HCT116 (cell line): ENCODE results near the gene NUCB1. TPM values are rescaled to one million over a fixed set of nuclear protein-coding genes. Genes with fewer than 3 reads are reported as not detected.

Experiments used
- ATAC-seq: fragments of 200-7000 bp; cut with Tn5 transposase; 2 replicates; pipeline ENCODE4 v1.9.1; 2020; ENCODE audit warnings: mild to moderate bottlenecking, moderate library complexity
- BruUV-seq: library from RNA; stranded (reverse); fragments of 400-500 nt; replicated peaks from 2 replicates; lab custom pipeline; 2021; lab: Mats Ljungman, UMichigan
- CTCF ChIA-PET: fragments of 300-600 bp; sonication (Branson Sonifier 250); formaldehyde crosslinking; loops from one replicate; lab custom pipeline; 2021; ENCODE audit warnings: antibody characterized with exemption; lab: Charles Lee
- POLR2A ChIA-PET: fragments of 300-600, 350-600 bp; sonication (Branson Sonifier 250); formaldehyde crosslinking; loops from one replicate; lab custom pipeline; 2021; ENCODE audit warnings: antibody characterized with exemption; lab: Charles Lee
- RAD21 ChIA-PET, 2 experiments: fragments of 300-600 bp; sonication (Branson Sonifier 250); formaldehyde crosslinking; loops; one replicate each; lab custom pipeline; 2023; ENCODE audit warnings: low total read pairs in 2 of 2; ENCODE audit not compliant: uncharacterized antibody in 2 of 2, unreplicated experiment in 2 of 2, low non-redundant PET in 1 of 2; lab: Charles Lee
- DNase-seq: peaks from one replicate; pipeline ENCODE4 v3.0.0-alpha.2; 2010; ENCODE audit warnings: low read depth, low spot score
- H2AFZ ChIP-seq: fragments of 200-600 bp; shearing (Covaris generic), sonication (generic); 2 replicates; pipeline ENCODE4 v1.6.1; 2017; ENCODE audit warnings: low read depth, mixed run types, mixed read lengths, antibody characterized with exemption, low read length; ENCODE audit not compliant: poor library complexity, severe bottlenecking
- H3K27ac ChIP-seq: 2 replicates; pipeline ENCODE4 v1.5.1; 2012; ENCODE audit warnings: low read depth, low read length
- H3K27me3 ChIP-seq: fragments of 200-600 bp; sonication (generic); 2 replicates; pipeline ENCODE4 v1.6.1; 2016; ENCODE audit warnings: mixed run types, low read length, mixed read lengths; ENCODE audit not compliant: insufficient read depth
- H3K36me3 ChIP-seq, 2 experiments: fragments of 200-500 bp in 1 of 2; fragments of 200-600 bp in 1 of 2; sonication (Bioruptor generic) in 1 of 2; sonication (generic) in 1 of 2; 2 replicates each; pipeline versions ENCODE4 v1.5.1 to v1.6.1; 2014 to 2016; ENCODE audit warnings: low read length in 2 of 2, inconsistent platforms in 1 of 2, mixed read lengths in 1 of 2, mixed run types in 1 of 2; ENCODE audit not compliant: insufficient read depth in 2 of 2, control insufficient read depth in 1 of 2
- H3K4me1 ChIP-seq, 2 experiments: fragments of 200-600 bp in 1 of 2; sonication (generic) in 1 of 2; 2 replicates each; pipeline versions ENCODE4 v1.5.1 to v1.6.1; 2012 to 2017; ENCODE audit warnings: low read length in 2 of 2, inconsistent platforms in 1 of 2, mild to moderate bottlenecking in 1 of 2, mixed read lengths in 1 of 2, mixed run types in 1 of 2, moderate library complexity in 1 of 2; ENCODE audit not compliant: insufficient read depth in 2 of 2, control insufficient read depth in 1 of 2
- H3K4me2 ChIP-seq: fragments of 200-600 bp; sonication (generic); 2 replicates; pipeline ENCODE4 v1.6.1; 2017; ENCODE audit warnings: mixed run types, low read length, mixed read lengths
- H3K4me3 ChIP-seq, 2 experiments: fragments of 200-600 bp in 1 of 2; sonication (generic) in 1 of 2; replicated peaks in 1 of 2; 2 replicates each; pipeline ENCODE4 v1.5.1; 2011 to 2016; ENCODE audit warnings: low read length in 2 of 2, control low read depth in 1 of 2, low read depth in 1 of 2, mild to moderate bottlenecking in 1 of 2, mixed read lengths in 1 of 2, mixed run types in 1 of 2
- H3K79me2 ChIP-seq: fragments of 200-600 bp; sonication (generic); 2 replicates; pipeline ENCODE4 v1.6.1; 2017; ENCODE audit warnings: mild to moderate bottlenecking, mixed run types, low read length, moderate library complexity, mixed read lengths; ENCODE audit not compliant: insufficient read depth
- H3K9ac ChIP-seq: fragments of 200-600 bp; sonication (generic); 2 replicates; pipeline ENCODE4 v1.6.1; 2016; ENCODE audit warnings: low read length, mixed read lengths
- H3K9me2 ChIP-seq: fragments of 200-600 bp; sonication (generic), shearing (Covaris generic); 2 replicates; pipeline ENCODE4 v1.6.1; 2017; ENCODE audit warnings: mixed run types, mild to moderate bottlenecking, moderate library complexity; ENCODE audit not compliant: insufficient read depth
- H3K9me3 ChIP-seq, 2 experiments: fragments of 200-500 bp in 1 of 2; fragments of 200-600 bp in 1 of 2; sonication (Bioruptor generic) in 1 of 2; sonication (generic) in 1 of 2; 2 replicates each; pipeline ENCODE4 v1.6.1; 2014 to 2017; ENCODE audit warnings: low read length in 2 of 2, mixed read lengths in 2 of 2, inconsistent platforms in 1 of 2, low read depth in 1 of 2, mild to moderate bottlenecking in 1 of 2, mixed run types in 1 of 2, moderate library complexity in 1 of 2; ENCODE audit not compliant: control insufficient read depth in 1 of 2, insufficient read depth in 1 of 2
- H4K20me1 ChIP-seq: fragments of 200-600 bp; sonication (generic), shearing (Covaris generic); 2 replicates; pipeline ENCODE4 v1.6.1; 2017; ENCODE audit warnings: mixed run types, mild to moderate bottlenecking, moderate library complexity; ENCODE audit not compliant: insufficient read depth
- CBX3 ChIP-seq: IDR thresholded peaks from 2 replicates; pipeline ENCODE4 v1.6.1; 2012; ENCODE audit warnings: low read depth
- EGR1 ChIP-seq: IDR thresholded peaks from 2 replicates; pipeline ENCODE4 v1.6.1; 2012; ENCODE audit warnings: low read depth
- EZH2 ChIP-seq: fragments of 200-600 bp; sonication (generic); IDR thresholded peaks from 2 replicates; pipeline ENCODE4 v1.6.1; 2017; ENCODE audit warnings: antibody characterized with exemption, mixed run types
- FOSL1 ChIP-seq: IDR thresholded peaks from 2 replicates; pipeline ENCODE4 v1.6.1; 2012; ENCODE audit warnings: low read depth
- JUND ChIP-seq: IDR thresholded peaks from 2 replicates; pipeline ENCODE4 v1.6.1; 2012
- POLR2A ChIP-seq: IDR thresholded peaks from 2 replicates; pipeline ENCODE4 v1.7.0; 2011; ENCODE audit warnings: borderline replicate concordance; ENCODE audit not compliant: insufficient read depth, insufficient read length; ENCODE audit errors: extremely low read depth
- POLR2AphosphoS5 ChIP-seq: IDR thresholded peaks from 2 replicates; pipeline ENCODE4 v1.6.1; 2011; ENCODE audit warnings: mild to moderate bottlenecking, low read depth, low read length, moderate library complexity
- RAD21 ChIP-seq: IDR thresholded peaks from 2 replicates; pipeline ENCODE4 v1.6.1; 2012; ENCODE audit warnings: low read depth, mild to moderate bottlenecking
- SP1 ChIP-seq: IDR thresholded peaks from 2 replicates; pipeline ENCODE4 v1.6.1; 2012; ENCODE audit warnings: low read depth
- TCF7L2 ChIP-seq: IDR thresholded peaks from 2 replicates; pipeline ENCODE4 v1.7.0; 2011; ENCODE audit warnings: borderline replicate concordance, inconsistent platforms; ENCODE audit not compliant: insufficient read depth, insufficient read length; ENCODE audit errors: extremely low read depth
- ZFX ChIP-seq: fragments of 450-650 bp; IDR thresholded peaks from 2 replicates; pipeline ENCODE4 v1.6.1; 2017
- ZNF274 ChIP-seq: fragments of 200-500 bp; sonication (Bioruptor generic); IDR thresholded peaks from 2 replicates; pipeline ENCODE4 v1.6.1; 2014; ENCODE audit warnings: mild to moderate bottlenecking, low read depth, low read length, inconsistent platforms
- intact Hi-C: fragments of 100-400 bp; cut with micrococcal nuclease; formaldehyde crosslinking; loops from 2 replicates; pipeline ENCODE4 v1.10.0; 2022
- total RNA-seq: library from RNA; stranded (reverse); gene quantifications from one replicate; pipeline ENCODE4 v1.2.1, GENCODE V29; 2021; ENCODE audit not compliant: unreplicated experiment
- TF ChIP-seq, protein P1 (sequence below): IDR thresholded peaks from 2 replicates; pipeline ENCODE4 v1.6.1; 2012; ENCODE audit warnings: low read depth
- TF ChIP-seq, protein P2 (sequence below): IDR thresholded peaks from 2 replicates; pipeline ENCODE4 v1.6.1; 2012
- TF ChIP-seq, protein P3 (sequence below): IDR thresholded peaks from 2 replicates; pipeline ENCODE4 v1.6.1; 2011; ENCODE audit warnings: mild to moderate bottlenecking, low read length, moderate library complexity; ENCODE audit not compliant: insufficient replicate concordance; ENCODE audit errors: extremely low read depth

NUCB1 gene
- total RNA-seq, 1 experiment from 2014 or later, result 88.8 TPM

DNA sequence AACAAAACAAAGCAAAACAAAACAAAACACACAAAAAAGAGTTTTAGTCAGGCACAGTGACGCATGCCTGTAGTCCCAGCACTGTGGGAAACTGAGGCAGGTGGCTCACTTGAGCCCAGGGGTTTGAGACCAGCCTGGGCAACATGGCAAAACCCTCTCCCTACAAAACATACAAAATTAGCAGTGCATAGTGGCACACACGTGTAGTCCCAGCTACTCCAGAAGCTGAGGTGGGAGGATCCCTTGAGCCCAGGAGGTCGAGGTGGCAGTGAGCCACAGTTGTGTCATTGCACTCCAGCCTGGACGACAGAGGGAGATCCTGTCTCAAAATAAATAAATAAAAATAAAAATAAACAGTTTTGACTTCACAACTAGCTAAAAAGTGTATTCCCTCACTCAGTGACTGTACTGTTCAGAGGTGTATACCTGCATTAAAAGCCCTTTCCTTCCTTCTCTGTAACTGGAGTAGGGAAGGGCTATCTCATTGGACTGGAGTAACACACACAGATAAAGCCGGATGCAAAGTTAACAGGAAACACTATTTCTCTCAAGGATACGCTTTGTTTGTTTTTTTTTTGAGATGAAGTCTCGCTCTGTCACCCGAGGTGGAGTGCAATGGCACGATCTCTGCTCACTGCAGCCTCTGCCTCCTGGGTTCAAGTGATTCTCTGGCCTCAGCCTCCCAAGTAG, 50.9 kb downstream of the NUCB1 start (continued):
- TF ChIP-seq, protein P1, sequence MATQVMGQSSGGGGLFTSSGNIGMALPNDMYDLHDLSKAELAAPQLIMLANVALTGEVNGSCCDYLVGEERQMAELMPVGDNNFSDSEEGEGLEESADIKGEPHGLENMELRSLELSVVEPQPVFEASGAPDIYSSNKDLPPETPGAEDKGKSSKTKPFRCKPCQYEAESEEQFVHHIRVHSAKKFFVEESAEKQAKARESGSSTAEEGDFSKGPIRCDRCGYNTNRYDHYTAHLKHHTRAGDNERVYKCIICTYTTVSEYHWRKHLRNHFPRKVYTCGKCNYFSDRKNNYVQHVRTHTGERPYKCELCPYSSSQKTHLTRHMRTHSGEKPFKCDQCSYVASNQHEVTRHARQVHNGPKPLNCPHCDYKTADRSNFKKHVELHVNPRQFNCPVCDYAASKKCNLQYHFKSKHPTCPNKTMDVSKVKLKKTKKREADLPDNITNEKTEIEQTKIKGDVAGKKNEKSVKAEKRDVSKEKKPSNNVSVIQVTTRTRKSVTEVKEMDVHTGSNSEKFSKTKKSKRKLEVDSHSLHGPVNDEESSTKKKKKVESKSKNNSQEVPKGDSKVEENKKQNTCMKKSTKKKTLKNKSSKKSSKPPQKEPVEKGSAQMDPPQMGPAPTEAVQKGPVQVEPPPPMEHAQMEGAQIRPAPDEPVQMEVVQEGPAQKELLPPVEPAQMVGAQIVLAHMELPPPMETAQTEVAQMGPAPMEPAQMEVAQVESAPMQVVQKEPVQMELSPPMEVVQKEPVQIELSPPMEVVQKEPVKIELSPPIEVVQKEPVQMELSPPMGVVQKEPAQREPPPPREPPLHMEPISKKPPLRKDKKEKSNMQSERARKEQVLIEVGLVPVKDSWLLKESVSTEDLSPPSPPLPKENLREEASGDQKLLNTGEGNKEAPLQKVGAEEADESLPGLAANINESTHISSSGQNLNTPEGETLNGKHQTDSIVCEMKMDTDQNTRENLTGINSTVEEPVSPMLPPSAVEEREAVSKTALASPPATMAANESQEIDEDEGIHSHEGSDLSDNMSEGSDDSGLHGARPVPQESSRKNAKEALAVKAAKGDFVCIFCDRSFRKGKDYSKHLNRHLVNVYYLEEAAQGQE, result no peak
- TF ChIP-seq FOSL1 (no peak), RAD21 (no peak), ZFX (no peak), SP1 (no peak)
- TF ChIP-seq, protein P2, sequence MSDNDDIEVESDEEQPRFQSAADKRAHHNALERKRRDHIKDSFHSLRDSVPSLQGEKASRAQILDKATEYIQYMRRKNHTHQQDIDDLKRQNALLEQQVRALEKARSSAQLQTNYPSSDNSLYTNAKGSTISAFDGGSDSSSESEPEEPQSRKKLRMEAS, result no peak
- TF ChIP-seq, all 23 proteins: peak for 0

DNA sequence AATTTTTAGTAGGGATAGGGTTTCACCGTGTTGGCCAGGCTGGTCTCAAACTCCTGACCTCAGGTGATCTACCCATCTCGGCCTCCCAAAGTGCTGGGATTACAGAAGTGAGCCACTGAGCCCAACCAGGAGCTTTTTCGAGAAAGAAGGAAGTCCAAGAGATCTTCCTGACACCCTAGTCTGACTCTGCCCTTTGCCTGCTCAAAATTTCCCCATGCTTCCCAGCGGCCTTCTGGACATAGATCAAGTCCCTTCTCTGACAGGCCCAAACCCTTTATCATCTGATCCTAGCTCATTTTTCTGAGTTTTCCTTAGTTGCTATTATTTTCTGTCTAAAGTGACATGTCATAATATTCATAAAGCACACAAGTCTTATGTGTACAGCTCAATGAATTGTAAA, 53.0 kb downstream of the NUCB1 start:
- Histone ChIP-seq H3K27me3 (no peaks in the 10 kb centered on the region), H3K4me1 (peaks cover 5 to 19% of the 10 kb centered on the region in 2 experiments; a peak in 3 of 4 replicates), H3K9me3 (no peaks in the 10 kb centered on the region), H3K27ac (no peak overlapping the region), H4K20me1 (no peaks in the 10 kb centered on the region), H3K9me2 (no peaks in the 10 kb centered on the region), H3K4me3 (no peak overlapping the region), H3K79me2 (peaks cover 16% of the 10 kb centered on the region), H3K36me3 (peaks cover 0 to 4% of the 10 kb centered on the region in 2 experiments; a peak in 1 of 4 replicates), H3K9ac (no peak overlapping the region), H2AFZ (no peak overlapping the region), H3K4me2 (no peak overlapping the region)
- ATAC-seq, result no peak
- intact Hi-C loops, result no loop called here
- no TSS peak for BruUV-seq
- RAD21 ChIA-PET, result no interaction called here
- POLR2A ChIA-PET, result interaction anchor here (1.0 kb wide), 1 partner anchor 20 kb away, joined by 5 read pairs; the partner anchor contains the start of gene DHDH
- CTCF ChIA-PET, result no interaction called here
- DNase-seq, result no peak
- no peak for TF ChIP-seq EGR1
- no peak for TF ChIP-seq RAD21
- TF ChIP-seq POLR2A, result no peak
- TF ChIP-seq EZH2, result no peak
- TF ChIP-seq SP1, result no peak
- no peak for TF ChIP-seq TCF7L2
- TF ChIP-seq, protein P3, sequence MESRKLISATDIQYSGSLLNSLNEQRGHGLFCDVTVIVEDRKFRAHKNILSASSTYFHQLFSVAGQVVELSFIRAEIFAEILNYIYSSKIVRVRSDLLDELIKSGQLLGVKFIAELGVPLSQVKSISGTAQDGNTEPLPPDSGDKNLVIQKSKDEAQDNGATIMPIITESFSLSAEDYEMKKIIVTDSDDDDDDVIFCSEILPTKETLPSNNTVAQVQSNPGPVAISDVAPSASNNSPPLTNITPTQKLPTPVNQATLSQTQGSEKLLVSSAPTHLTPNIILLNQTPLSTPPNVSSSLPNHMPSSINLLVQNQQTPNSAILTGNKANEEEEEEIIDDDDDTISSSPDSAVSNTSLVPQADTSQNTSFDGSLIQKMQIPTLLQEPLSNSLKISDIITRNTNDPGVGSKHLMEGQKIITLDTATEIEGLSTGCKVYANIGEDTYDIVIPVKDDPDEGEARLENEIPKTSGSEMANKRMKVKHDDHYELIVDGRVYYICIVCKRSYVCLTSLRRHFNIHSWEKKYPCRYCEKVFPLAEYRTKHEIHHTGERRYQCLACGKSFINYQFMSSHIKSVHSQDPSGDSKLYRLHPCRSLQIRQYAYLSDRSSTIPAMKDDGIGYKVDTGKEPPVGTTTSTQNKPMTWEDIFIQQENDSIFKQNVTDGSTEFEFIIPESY, result no peak
- TF ChIP-seq POLR2AphosphoS5, result no peak
- no peak for TF ChIP-seq JUND
- TF ChIP-seq CBX3, result no peak
- TF ChIP-seq, protein P1, result no peak
- no peak for TF ChIP-seq ZNF274
